GM12878 (cell line): ENCODE data around the gene PNMA1. TPM values are rescaled to one million over a fixed set of nuclear protein-coding genes. Genes with fewer than 3 reads are reported as not detected.

Experiments
- ATAC-seq: fragments of 200-7000 bp; cut with Tn5 transposase; 3 replicates; pipeline ENCODE4 v1.9.1; 2020; ENCODE audit warnings: mild to moderate bottlenecking, moderate library complexity
- BruUV-seq: library from RNA; stranded (reverse); fragments of 400-500 nt; replicated peaks from 2 replicates; lab custom pipeline; 2021; lab: Mats Ljungman, UMichigan
- CTCF ChIA-PET: fragments of 300-600 bp; sonication (Branson Sonifier 250); formaldehyde crosslinking; extraction: SDS; loops from one replicate; lab custom pipeline; 2021; ENCODE audit warnings: inconsistent platforms; lab: Yijun Ruan, JAX
- POLR2A ChIA-PET: fragments of 350-600 bp; formaldehyde crosslinking; extraction: SDS; loops from one replicate; lab custom pipeline; 2021; ENCODE audit warnings: inconsistent platforms; lab: Charles Lee
- RAD21 ChIA-PET: fragments of 300-600 bp; sonication (Branson Sonifier 250); formaldehyde crosslinking; loops from one replicate; lab custom pipeline; 2023; ENCODE audit warnings: antibody characterized with exemption; ENCODE audit not compliant: unreplicated experiment; lab: Charles Lee
- SMC1A ChIA-PET: fragments of 300-600 bp; sonication (Branson Sonifier 250); formaldehyde crosslinking; loops from one replicate; lab custom pipeline; 2023; ENCODE audit not compliant: unreplicated experiment, uncharacterized antibody; lab: Charles Lee
- DNase-seq: peaks from one replicate; pipeline ENCODE4 v3.0.0-alpha.2; 2011; ENCODE audit warnings: low read depth, low spot score
- FAIRE-seq: peaks from 3 replicates; lab custom pipeline; 2011; peaks lifted over from hg19 to GRCh38; lab: Jason Lieb, UNC
- H2AFZ ChIP-seq: 2 replicates; pipeline ENCODE4 v1.6.0; 2011; ENCODE audit warnings: low read depth, low read length, control low read depth; ENCODE audit not compliant: control insufficient read depth
- H3K27ac ChIP-seq: 2 replicates; pipeline ENCODE4 v1.5.1; 2011; ENCODE audit warnings: control low read depth; ENCODE audit not compliant: control insufficient read depth, insufficient read depth
- H3K27me3 ChIP-seq, 2 experiments: replicated peaks in 1 of 2; 2 replicates each; pipeline versions ENCODE4 v1.6.0 to v1.6.1; 2011; ENCODE audit warnings: low read length in 1 of 2; ENCODE audit not compliant: control insufficient read depth in 2 of 2, insufficient read depth in 2 of 2
- H3K36me3 ChIP-seq, 2 experiments: 2 replicates each; pipeline ENCODE4 v1.5.1; 2011; ENCODE audit warnings: low read length in 1 of 2; ENCODE audit not compliant: control insufficient read depth in 2 of 2, insufficient read depth in 2 of 2
- H3K4me1 ChIP-seq: 2 replicates; pipeline ENCODE4 v1.6.1; 2011; ENCODE audit warnings: mild to moderate bottlenecking, low read length, moderate library complexity, mixed read lengths; ENCODE audit not compliant: control insufficient read depth, insufficient read depth
- H3K4me2 ChIP-seq: 2 replicates; pipeline ENCODE4 v1.6.0; 2011; ENCODE audit warnings: control low read depth; ENCODE audit not compliant: control insufficient read depth, insufficient read depth
- H3K4me3 ChIP-seq: fragments of 200-600 bp; sonication (generic); 2 replicates; pipeline ENCODE4 v1.5.1; 2016
- H3K79me2 ChIP-seq: 2 replicates; pipeline ENCODE4 v1.6.0; 2011; ENCODE audit warnings: low read length; ENCODE audit not compliant: control insufficient read depth, insufficient read depth
- H3K9ac ChIP-seq: 2 replicates; pipeline ENCODE4 v1.8.0; 2011; ENCODE audit warnings: low read length, control low read depth, mixed read lengths; ENCODE audit not compliant: control insufficient read depth, insufficient read depth
- H3K9me3 ChIP-seq: replicated peaks from 3 replicates; pipeline ENCODE4 v1.5.1; 2011; ENCODE audit warnings: mild to moderate bottlenecking, low read length; ENCODE audit not compliant: control insufficient read depth, insufficient read depth
- H4K20me1 ChIP-seq: 2 replicates; pipeline ENCODE4 v1.6.0; 2011; ENCODE audit not compliant: control insufficient read depth, insufficient read depth
- CBFB ChIP-seq: IDR thresholded peaks from 2 replicates; pipeline ENCODE4 v1.6.1; 2016; ENCODE audit warnings: antibody characterized with exemption, low read depth
- CHD2 ChIP-seq: IDR thresholded peaks from 2 replicates; pipeline ENCODE4 v1.6.1; 2011; ENCODE audit warnings: low read depth, low read length, improper control_type of control experiment, borderline replicate concordance
- FOXM1 ChIP-seq: IDR thresholded peaks from 2 replicates; pipeline ENCODE4 v1.6.1; 2012; ENCODE audit warnings: low read depth, mild to moderate bottlenecking, inconsistent platforms, low read length, moderate library complexity
- HDAC2 ChIP-seq: fragments of 200-600 bp; sonication (generic); IDR thresholded peaks from 2 replicates; pipeline ENCODE4 v1.6.1; 2017
- IRF4 ChIP-seq: IDR thresholded peaks from 2 replicates; pipeline ENCODE4 v1.6.1; 2011; ENCODE audit warnings: low read depth, low read length
- LARP7 ChIP-seq: fragments of 450-650 bp; IDR thresholded peaks from 2 replicates; pipeline ENCODE4 v1.6.1; 2017; ENCODE audit warnings: mild to moderate bottlenecking
- NBN ChIP-seq: fragments of 450-650 bp; IDR thresholded peaks from 2 replicates; pipeline ENCODE4 v1.6.1; 2016
- SMARCA5 ChIP-seq: fragments of 450-650 bp; IDR thresholded peaks from 2 replicates; pipeline ENCODE4 v1.6.1; 2017; ENCODE audit warnings: mild to moderate bottlenecking
- SP1 ChIP-seq: IDR thresholded peaks from one replicate; pipeline ENCODE4 v1.6.1; 2011; ENCODE audit warnings: low read depth, low read length
- ZNF622 ChIP-seq: fragments of 450-650 bp; IDR thresholded peaks from 2 replicates; pipeline ENCODE4 v1.6.1; 2017; ENCODE audit warnings: mild to moderate bottlenecking, inconsistent platforms
- WGBS: methylation state at CpG from one replicate; pipeline ENCODE4 v1.1.6; 2016; ENCODE audit warnings: low lambda C conversion rate; ENCODE audit not compliant: insufficient replicate concordance, insufficient coverage; ENCODE audit errors: missing lambda C conversion rate; 5-methylcytosine and 5-hydroxymethylcytosine counted together
- in situ Hi-C: fragments of 300-500 bp; cut with MboI; formaldehyde crosslinking; loops from 9 replicates; pipeline ENCODE4 v1.14.3; 2018; ENCODE audit warnings: mixed read lengths
- intact Hi-C: fragments of 100-400 bp; cut with micrococcal nuclease; formaldehyde crosslinking; loops from one replicate; pipeline ENCODE4 v1.14.2; 2022; ENCODE audit not compliant: unreplicated experiment
- polyA plus RNA-seq, 11 experiments: library from polyadenylated mRNA; depleted of rRNA in 4 of 11; unstranded in 6 of 11; stranded (reverse) in 5 of 11; fragments of >200 nt; fragmentation: Nextera tagmentation in 4 of 11; fragmentation: Illumina TruSeq in 1 of 11; extraction: Ambion mirVana in 4 of 11; extraction: Trizol in 1 of 11; gene quantifications; 1 replicate in 1 of 11; 2 replicates in 10 of 11; pipeline versions ENCODE4 v1.2.1 to v1.2.3, GENCODE V29; 2011 to 2016; ENCODE audit warnings: inconsistent platforms in 2 of 11, missing spikeins in 2 of 11, low read depth in 1 of 11
- total RNA-seq, 4 experiments: library from RNA; depleted of rRNA in 3 of 4; stranded (reverse); fragments of >200 nt in 3 of 4; fragmentation: Illumina TruSeq in 1 of 4; extraction: Trizol in 1 of 4; gene quantifications; 2 replicates each; pipeline versions ENCODE4 v1.2.1 to v1.2.3, GENCODE V29; 2013 to 2021
- TF ChIP-seq, protein P1 (sequence below): fragments of 450-650 bp; IDR thresholded peaks from 2 replicates; pipeline ENCODE4 v1.6.1; 2018; ENCODE audit warnings: borderline replicate concordance, mild to moderate bottlenecking; ENCODE audit not compliant: partially characterized antibody

PNMA1 gene
- total and polyA plus RNA-seq, 10 of the 15 experiments (the other 5 are each of a cell fraction or from before 2014, with no cell fraction given): 1.8 to 39.3 (median 11.1) TPM

DNA sequence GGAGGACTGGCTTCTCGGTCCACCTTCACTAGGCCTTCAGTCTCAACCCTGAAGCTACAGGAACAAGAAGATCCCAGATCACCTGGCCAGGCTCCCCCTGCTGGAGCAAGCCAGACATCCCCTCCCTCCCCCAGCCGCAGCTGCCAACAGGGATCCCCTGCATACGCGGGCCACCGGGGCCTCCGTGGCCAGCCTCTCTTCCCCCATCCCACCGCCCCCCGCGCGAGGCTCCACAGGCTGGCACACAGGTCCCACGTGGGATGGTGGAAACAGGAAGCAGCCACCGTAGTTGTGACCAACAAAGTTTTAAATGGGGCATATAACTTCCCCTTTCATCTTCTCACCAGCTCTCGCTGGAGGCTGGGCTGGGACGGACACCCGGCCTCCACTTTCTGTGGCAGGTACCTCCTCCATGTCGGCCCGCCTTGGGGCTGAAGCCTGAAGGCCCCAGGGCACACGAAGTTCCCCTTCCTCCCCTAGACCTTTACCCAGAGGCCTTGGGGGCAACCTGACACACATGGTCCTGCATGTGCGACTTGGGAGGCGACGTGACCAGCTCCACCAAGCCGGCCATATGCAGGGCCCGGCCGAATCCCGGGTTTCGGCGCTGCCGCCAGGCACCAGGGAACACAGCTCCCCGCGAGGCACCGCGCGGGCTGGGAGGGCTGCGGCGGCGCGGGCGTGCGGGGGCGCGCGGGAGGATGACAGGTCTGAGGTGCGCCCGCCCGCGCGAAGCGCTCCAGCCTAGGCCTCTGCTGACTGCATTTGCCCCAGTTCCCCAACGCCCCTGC lies 44.4 kb upstream of the PNMA1 start (continued):
- TF ChIP-seq CBFB (peak; percentile 64; the same call in 1 of the 2 replicates), IRF4 (no peak), SMARCA5 (peak; percentile 92), SP1 (no peak)
- TF ChIP-seq, protein P1, sequence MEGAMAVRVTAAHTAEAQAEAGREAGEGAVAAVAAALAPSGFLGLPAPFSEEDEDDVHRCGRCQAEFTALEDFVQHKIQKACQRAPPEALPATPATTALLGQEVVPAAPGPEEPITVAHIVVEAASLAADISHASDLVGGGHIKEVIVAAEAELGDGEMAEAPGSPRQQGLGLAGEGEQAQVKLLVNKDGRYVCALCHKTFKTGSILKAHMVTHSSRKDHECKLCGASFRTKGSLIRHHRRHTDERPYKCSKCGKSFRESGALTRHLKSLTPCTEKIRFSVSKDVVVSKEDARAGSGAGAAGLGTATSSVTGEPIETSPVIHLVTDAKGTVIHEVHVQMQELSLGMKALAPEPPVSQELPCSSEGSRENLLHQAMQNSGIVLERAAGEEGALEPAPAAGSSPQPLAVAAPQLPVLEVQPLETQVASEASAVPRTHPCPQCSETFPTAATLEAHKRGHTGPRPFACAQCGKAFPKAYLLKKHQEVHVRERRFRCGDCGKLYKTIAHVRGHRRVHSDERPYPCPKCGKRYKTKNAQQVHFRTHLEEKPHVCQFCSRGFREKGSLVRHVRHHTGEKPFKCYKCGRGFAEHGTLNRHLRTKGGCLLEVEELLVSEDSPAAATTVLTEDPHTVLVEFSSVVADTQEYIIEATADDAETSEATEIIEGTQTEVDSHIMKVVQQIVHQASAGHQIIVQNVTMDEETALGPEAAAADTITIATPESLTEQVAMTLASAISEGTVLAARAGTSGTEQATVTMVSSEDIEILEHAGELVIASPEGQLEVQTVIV: no peak
- TF ChIP-seq, all 136 proteins: peak for 45

DNA sequence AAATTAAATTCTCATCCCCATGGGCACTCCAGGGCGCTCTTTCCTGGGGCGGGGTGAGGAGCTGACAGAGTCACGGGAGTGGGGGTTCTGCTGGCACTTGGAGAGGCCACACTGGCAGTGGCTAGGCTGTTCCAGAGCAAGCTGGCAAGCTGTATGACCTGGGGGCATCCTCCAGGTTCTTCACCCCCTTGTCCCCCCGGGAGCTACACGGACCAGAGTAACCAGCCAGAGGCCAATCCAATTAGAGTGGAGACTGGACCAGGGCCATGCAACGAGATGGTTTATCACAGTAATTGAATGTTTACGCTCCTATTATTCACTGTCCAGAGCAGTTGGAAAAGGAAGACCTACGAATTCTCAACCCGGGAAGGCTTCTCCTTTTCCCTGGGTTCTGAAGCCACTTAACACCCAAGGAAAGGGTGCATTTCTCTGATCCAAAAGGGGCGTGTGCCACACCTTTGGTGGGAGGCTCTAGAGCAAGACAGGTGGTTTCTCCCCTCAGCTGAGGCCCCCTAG lies 43.8 kb upstream of the PNMA1 start:
- no peak for FAIRE-seq
- intact Hi-C loops (loop anchor here (1.0 kb wide), 1 partner anchor 30 kb away; no protein-coding TSS in a partner anchor), in situ Hi-C loops (loop anchor here (25.0 kb wide), 2 partner anchors 1504 to 1779 kb away; no protein-coding TSS in a partner anchor)

More for the DNA sequence above, 43.8 kb upstream of the PNMA1 start:
- Histone ChIP-seq H4K20me1 (peaks cover 12% of the 10 kb centered on the region), H3K36me3 (peaks cover 0 to 9% of the 10 kb centered on the region in 2 experiments; a peak in 1 of 4 replicates), H3K79me2 (peaks cover 99% of the 10 kb centered on the region), H3K27me3 (no peaks in the 10 kb centered on the region), H3K9me3 (no peaks in the 10 kb centered on the region), H3K4me2 (peak overlapping the region; percentile 100), H2AFZ (no peak overlapping the region), H3K4me1 (peaks cover 59% of the 10 kb centered on the region), H3K4me3 (peak overlapping the region; percentile 83), H3K27ac (peak overlapping the region; percentile 100), H3K9ac (peak overlapping the region; percentile 91)
- POLR2A ChIA-PET: interaction anchor here (0.8 to 11.4 kb wide), 8 partner anchors 12 to 544 kb away, joined by 3 to 255 read pairs (median 14); no protein-coding TSS in a partner anchor
- WGBS: 0% methylated on average over 10 of the region's 10 CpGs
- DNase-seq (no peak), ATAC-seq (no peak)
- BruUV-seq: TSS peak; percentile 36
- no peak for TF ChIP-seq ZNF622
- no peak for TF ChIP-seq FOXM1
- TF ChIP-seq HDAC2: no peak
- TF ChIP-seq CHD2: no peak
- 0 out of 2 replicates have a peak, but pooled peaks have one; percentile 24 for TF ChIP-seq LARP7
- TF ChIP-seq NBN: no peak
- RAD21 ChIA-PET: interaction anchor here (0.9 to 25.6 kb wide), 9 partner anchors 15 to 343 kb away, joined by 3 to 710 read pairs (median 4); partner anchors contain the start of gene ZNF410
- SMC1A ChIA-PET: interaction anchor here (0.9 to 15.7 kb wide), 10 partner anchors 11 to 69 kb away, joined by 3 to 214 read pairs (median 7); no protein-coding TSS in a partner anchor
- CTCF ChIA-PET: interaction anchor here (0.7 to 21.0 kb wide), 14 partner anchors 9 to 94 kb away, joined by 3 to 288 read pairs (median 6); partner anchors contain the start of gene PTGR2
